ENCODE results near the gene PANX2. TPM values are rescaled to one million over a fixed set of nuclear protein-coding genes. Genes with fewer than 3 reads are reported as not detected.
"Not testable (repeated sequence)": the region's sequence is repeated elsewhere in the genome, so short reads cannot be mapped to it uniquely, and the experiment has no call there.

The PANX2 gene
- total RNA-seq, 2 experiments from 2014 or later = 1.1 to 1.4 TPM

- ChIA-PET POLR2A (no interaction called here), CTCF (interaction anchor here (0.8 to 1.3 kb wide), 2 partner anchors 17 to 65 kb away, joined by 3 to 7 read pairs; no protein-coding TSS in a partner anchor)
Observed at GRCh38 chr22:50146439-50147238, 23.9 kb upstream of the PANX2 start.

- POLR2A ChIA-PET = not testable (repeated sequence)
- CTCF ChIA-PET = interaction anchor here (0.7 to 3.5 kb wide), 5 partner anchors 59 to 194 kb away, joined by 3 to 35 read pairs (median 3); no protein-coding TSS in a partner anchor
Observed at GRCh38 chr22:50147258-50148165, 23.0 kb upstream of the PANX2 start.

GRCh38 chr22:50148166-50148500, 22.4 kb upstream of the PANX2 start:
- POLR2A ChIA-PET = no interaction called here
- CTCF ChIA-PET = interaction anchor here (0.7 to 3.5 kb wide), 6 partner anchors 10 to 194 kb away, joined by 3 to 35 read pairs (median 4); no protein-coding TSS in a partner anchor

GRCh38 chr22:50148991-50149721, 21.4 kb upstream of the PANX2 start:
- POLR2A ChIA-PET = no interaction called here
- CTCF ChIA-PET = interaction anchor here (0.8 to 3.5 kb wide), 11 partner anchors 9 to 88 kb away, joined by 3 to 35 read pairs (median 5); no protein-coding TSS in a partner anchor

- ChIA-PET CTCF (interaction anchor here (1.1 to 3.5 kb wide), 4 partner anchors 14 to 86 kb away, joined by 5 to 35 read pairs (median 8); no protein-coding TSS in a partner anchor), POLR2A (no interaction called here)
Observed at GRCh38 chr22:50150161-50151129, 20.1 kb upstream of the PANX2 start.

- ChIA-PET POLR2A (no interaction called here), CTCF (interaction anchor here (1.1 kb wide), 1 partner anchor 46 kb away, joined by 6 read pairs; no protein-coding TSS in a partner anchor)
Observed at GRCh38 chr22:50151571-50152537, 18.7 kb upstream of the PANX2 start.

- CTCF ChIA-PET = interaction anchor here (1.2 kb wide), 1 partner anchor 34 kb away, joined by 3 read pairs; no protein-coding TSS in a partner anchor
- POLR2A ChIA-PET = no interaction called here
Observed at GRCh38 chr22:50153056-50153755, 17.3 kb upstream of the PANX2 start.

GRCh38 chr22:50153756-50154140, 16.8 kb upstream of the PANX2 start:
- CTCF ChIA-PET = interaction anchor here (1.2 kb wide), 1 partner anchor 34 kb away, joined by 3 read pairs; no protein-coding TSS in a partner anchor
- POLR2A ChIA-PET = interaction anchor here (0.8 kb wide), 1 partner anchor 50 kb away, joined by 3 read pairs; no protein-coding TSS in a partner anchor

- CTCF ChIA-PET = interaction anchor here (1.2 kb wide), 1 partner anchor 9 kb away, joined by 4 read pairs; no protein-coding TSS in a partner anchor
- POLR2A ChIA-PET = no interaction called here
Observed at GRCh38 chr22:50157709-50158375, 12.7 kb upstream of the PANX2 start.

- CTCF ChIA-PET = no interaction called here
- POLR2A ChIA-PET = no interaction called here
Observed at GRCh38 chr22:50160947-50161346, 9.6 kb upstream of the PANX2 start.

- CTCF ChIA-PET = no interaction called here
- POLR2A ChIA-PET = no interaction called here
Observed at GRCh38 chr22:50161508-50162390, 8.8 kb upstream of the PANX2 start.

GRCh38 chr22:50162391-50162956, 8.1 kb upstream of the PANX2 start:
- ChIA-PET CTCF (no interaction called here), POLR2A (no interaction called here)

- ChIA-PET POLR2A (no interaction called here), CTCF (interaction anchor here (1.3 kb wide), 1 partner anchor 16 kb away, joined by 5 read pairs; no protein-coding TSS in a partner anchor)
Observed at GRCh38 chr22:50165436-50166123, 5.0 kb upstream of the PANX2 start.
